NCI-H2029 treated with DMSO at 0.1 percent for 48 hours (cell line): ENCODE data around the gene TTC12.

Experiments
- DNase-seq: peaks from one replicate; lab custom pipeline; 2025; lab: John Stamatoyannopoulos, UW

Gene TTC12

GRCh38 chr11:113404859-113405430 lies 90.6 kb downstream of the TTC12 start:
- DNase-seq: no peak

GRCh38 chr11:113405724-113406478 lies 91.5 kb downstream of the TTC12 start:
- DNase-seq: no peak

DNA sequence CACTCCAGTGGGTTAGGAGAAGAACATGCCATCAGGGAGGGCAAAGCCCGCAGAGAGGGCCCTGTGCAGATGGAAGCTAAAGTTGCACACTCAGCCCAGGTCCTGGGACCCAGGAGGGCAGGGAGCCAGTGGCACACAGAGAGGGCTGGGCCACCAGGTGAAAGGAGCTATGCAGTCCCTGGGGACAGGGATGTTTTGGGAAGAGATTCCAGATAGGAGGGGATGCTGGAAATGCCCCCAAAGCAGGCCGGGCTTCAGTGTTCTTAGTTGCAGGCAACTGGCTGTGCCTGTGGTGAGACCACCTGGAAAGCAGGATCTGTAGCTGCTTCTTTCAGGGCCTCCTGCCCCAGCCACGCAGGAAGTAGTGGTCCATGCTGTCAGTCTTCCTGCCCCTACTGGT lies 92.8 kb downstream of the TTC12 start:
- DNase-seq: no peak

DNA sequence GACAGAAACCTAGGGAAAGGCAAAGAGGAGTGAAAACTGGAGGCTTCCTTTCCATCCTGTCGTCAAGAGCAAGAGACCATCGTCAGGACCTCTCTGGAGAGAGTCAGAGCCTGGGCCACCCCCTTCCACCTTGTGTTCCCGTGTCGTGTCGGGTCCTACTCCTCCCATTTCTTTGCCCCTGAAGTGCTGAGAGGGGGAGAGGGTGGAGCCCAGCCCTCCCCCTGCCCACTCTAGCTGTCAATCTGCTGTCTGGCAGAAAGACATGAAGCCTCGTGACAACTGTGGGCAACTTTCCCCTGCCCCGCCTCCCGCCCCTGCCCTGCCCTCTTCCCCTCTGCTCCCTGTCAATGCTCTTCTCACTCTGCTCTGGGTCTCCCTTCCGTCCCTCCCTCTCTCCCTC lies 93.8 kb downstream of the TTC12 start:
- DNase-seq: no peak

DNA sequence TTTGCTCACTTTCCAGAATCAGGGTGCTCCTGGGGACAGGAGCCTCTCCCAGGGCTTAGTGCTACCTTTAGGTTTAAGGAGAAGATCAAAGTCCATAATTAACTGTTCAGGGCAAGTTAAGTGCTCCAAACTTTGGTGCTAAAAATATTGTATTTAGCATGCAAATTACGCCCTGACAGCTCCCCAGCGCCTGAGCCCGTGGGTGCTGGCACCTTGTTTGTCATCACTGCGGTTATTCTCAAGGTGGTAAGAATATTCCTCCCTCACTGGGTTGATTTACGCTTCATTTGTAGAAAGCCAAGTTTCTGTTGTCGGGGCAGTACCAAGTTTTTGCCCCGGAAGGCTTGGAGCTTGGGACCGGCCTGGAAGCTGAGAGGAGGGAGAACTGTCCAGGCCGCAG lies 94.5 kb downstream of the TTC12 start:
- DNase-seq: no peak

- no peak for DNase-seq
Observed at GRCh38 chr11:113409526-113409925, 95.1 kb downstream of the TTC12 start.

GRCh38 chr11:113410414-113411135 lies 96.2 kb downstream of the TTC12 start:
- DNase-seq: no peak

DNA sequence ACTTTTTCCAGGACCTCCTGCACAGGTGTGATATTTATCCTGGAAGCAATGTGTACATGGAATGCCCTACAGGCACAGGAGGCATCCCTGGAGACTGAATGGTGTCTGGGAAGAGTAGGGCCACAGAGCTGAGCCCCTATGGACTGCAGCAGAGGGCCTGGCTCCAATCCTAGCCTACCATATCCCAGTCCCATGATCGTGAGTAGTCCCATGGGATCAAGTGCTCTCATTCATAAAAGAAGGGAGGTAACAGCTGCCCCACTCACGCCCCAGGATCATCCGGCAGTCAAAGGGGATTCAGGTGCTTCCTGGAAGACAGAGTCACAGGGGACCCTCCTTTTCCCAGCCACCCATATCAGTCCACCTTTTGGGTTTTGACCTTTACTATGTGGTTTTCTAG lies 97.2 kb downstream of the TTC12 start:
- no peak for DNase-seq

GRCh38 chr11:113412675-113413074 lies 98.3 kb downstream of the TTC12 start:
- no peak for DNase-seq

- DNase-seq: no peak
Observed at GRCh38 chr11:113415343-113415742, 101.0 kb downstream of the TTC12 start.
